ENCODE measurements around the gene SYNJ1. TPM values are rescaled to one million over a fixed set of nuclear protein-coding genes. Genes with fewer than 3 reads are reported as not detected.
A peak's percentile ranks its signal among the peaks of the same experiment; 100 is the strongest.
"Not testable (repeated sequence)": the region's sequence is repeated elsewhere in the genome, so short reads cannot be mapped to it uniquely, and the experiment has no call there.

Gene SYNJ1
- total RNA-seq, 1 experiment from 2014 or later: 7.8 TPM

- DNase-seq (ENCODE audit: low read depth): no peak
These were observed 7.7 kb upstream of the SYNJ1 start for GRCh38 chr21:32735524-32735923.

DNA sequence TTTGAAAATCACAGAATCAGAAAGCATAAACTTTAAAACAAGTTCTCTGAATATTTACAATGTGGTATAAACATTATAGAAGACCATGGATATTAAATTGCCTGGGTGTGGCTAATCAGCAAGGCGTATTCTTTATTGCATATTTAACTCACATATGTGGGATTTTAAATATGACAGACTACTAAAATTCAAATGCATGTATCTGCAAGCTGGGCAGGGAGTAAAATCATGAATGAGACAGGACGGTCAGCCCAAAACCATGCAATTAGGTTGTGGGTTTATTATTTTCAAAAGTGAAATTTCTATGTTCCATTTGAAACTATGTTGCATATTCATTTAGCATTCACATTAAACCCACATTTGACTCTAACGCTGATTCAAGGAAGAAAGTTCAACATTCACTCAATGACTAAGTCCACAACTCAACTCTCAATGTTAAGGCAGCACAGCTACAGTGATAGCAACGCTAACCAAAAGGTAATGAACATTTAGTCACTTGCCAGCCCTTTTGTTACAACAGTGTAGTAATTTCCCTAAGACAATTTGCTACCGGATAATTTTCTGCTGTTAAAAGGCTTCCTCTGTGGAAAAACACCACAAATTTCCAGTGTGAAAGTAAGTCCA lies 6.3 kb upstream of the SYNJ1 start:
- DNase-seq (ENCODE audit: low read depth): no peak

- DNase-seq (ENCODE audit: low read depth): no peak
These were observed 5.5 kb upstream of the SYNJ1 start for GRCh38 chr21:32733356-32733755.

- no peak for DNase-seq (ENCODE audit: low read depth)
These were observed 4.7 kb upstream of the SYNJ1 start for GRCh38 chr21:32732544-32732943.

DNA sequence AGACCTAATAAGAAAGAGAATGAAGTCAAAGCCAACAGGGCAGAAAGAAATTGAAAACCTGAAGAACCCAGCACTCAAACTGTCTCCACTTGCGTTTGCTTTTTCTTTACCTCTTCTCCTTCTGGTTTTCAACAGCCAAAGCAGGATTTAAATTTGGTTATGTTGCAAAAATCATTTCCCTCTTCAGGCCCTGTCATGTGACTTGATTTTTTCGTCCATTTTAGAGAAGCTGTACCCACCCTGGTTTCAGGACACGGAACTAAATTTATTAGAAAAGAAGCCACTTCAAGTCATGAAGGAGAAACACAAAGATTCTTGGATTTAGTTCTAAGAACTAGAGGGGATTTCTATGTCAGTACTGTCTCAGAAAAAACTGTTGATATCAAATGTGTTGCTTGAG lies 1.0 kb upstream of the SYNJ1 start:
- no peak for DNase-seq (ENCODE audit: low read depth)

- DNase-seq (ENCODE audit: low read depth): no peak
These were observed 635 bp upstream of the SYNJ1 start for GRCh38 chr21:32728456-32728839.

- peak; percentile 26 for DNase-seq (ENCODE audit: low read depth)
These were observed 750 bp downstream of the SYNJ1 start for GRCh38 chr21:32726839-32727686.

- DNase-seq (ENCODE audit: low read depth): no peak
These were observed 8.7 kb downstream of the SYNJ1 start for GRCh38 chr21:32719085-32719484.

DNA sequence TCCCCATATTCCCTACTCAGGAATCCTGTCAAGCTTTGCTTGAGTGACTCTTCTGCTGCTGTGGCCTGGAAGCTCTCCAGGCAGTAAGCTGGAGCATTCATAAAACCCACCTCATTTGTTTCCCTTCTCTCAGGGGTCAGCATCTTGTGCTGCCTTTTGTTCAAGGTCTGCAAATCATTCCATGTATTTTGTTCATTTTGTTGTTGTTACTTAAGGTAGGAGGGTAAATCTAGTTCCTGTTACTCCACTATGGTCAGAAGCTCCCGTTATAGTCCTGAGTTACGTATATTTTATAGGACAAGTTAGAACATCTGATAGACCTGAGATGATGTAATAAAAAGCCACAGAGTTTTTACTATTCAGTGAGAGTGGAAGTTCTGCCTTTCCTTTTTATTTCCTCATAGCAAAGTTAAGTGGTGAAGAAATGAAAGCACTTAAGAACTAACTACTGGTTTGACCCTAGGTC lies 9.9 kb downstream of the SYNJ1 start:
- no peak for DNase-seq (ENCODE audit: low read depth)

- DNase-seq (ENCODE audit: low read depth): no peak
These were observed 11.3 kb downstream of the SYNJ1 start for GRCh38 chr21:32716486-32716885.

DNA sequence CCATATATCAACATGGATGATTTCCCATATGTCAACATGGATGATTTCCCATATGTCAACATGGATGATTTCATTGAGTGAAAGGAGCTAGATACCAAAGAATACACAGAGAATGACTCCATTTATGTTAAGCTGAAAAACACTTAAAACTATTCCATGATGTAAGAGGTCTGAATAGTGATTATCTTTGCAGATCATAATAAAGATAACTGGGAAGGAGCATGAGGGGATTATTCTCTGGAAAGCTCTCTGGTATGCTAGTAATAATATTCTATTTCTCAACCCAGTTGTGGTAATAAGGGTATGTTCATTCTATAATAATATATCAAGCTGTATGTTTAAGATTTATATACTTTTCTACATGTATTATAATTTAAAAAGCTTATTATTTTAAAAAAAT lies 14.1 kb downstream of the SYNJ1 start:
- no peak for DNase-seq (ENCODE audit: low read depth)

GRCh38 chr21:32712641-32713040 lies 15.2 kb downstream of the SYNJ1 start:
- DNase-seq (ENCODE audit: low read depth): no peak

GRCh38 chr21:32712043-32712442 lies 15.8 kb downstream of the SYNJ1 start:
- DNase-seq (ENCODE audit: low read depth): no peak

- no peak for DNase-seq (ENCODE audit: low read depth)
These were observed 16.8 kb downstream of the SYNJ1 start for GRCh38 chr21:32710987-32711386.

GRCh38 chr21:32710069-32710784 lies 17.6 kb downstream of the SYNJ1 start:
- no peak for DNase-seq (ENCODE audit: low read depth)

DNA sequence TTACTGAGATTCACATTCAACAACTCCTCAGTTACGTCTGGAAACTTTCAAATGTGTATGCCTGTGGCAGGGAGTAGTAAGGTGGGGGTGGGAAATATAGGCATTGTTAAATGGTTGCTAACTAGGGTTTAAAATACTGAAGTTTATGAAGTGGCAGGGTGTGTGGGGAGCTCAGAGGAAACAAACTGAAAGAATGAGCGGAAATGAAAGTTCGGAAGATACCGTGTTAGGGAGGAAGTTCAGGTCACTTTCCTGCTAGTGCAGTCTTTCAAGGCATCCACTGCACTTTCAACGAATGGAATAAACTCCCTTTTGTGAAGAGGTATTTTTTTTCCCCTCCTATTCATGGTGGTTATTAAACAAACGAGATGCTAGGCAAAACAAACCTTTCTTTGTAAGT lies 19.7 kb downstream of the SYNJ1 start:
- no peak for DNase-seq (ENCODE audit: low read depth)

DNA sequence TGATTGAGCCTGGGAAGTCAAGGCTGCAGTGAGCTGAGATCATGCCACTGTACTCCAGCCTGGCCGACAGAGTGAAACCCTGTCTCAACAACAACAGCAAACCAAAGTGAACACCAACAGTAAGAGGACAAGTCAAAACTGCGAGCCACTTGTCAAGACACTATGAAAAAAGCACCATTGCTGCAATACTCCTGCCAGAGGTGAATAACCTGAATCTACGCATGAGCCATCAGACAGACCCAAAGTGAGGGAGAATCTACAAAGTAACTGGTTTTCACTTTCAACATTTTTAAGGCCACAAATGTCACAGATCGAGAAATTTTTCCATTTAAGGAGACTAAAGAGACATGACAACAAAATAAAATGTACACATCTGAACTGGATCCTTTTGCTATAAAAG lies 21.9 kb downstream of the SYNJ1 start:
- no peak for DNase-seq (ENCODE audit: low read depth)

DNA sequence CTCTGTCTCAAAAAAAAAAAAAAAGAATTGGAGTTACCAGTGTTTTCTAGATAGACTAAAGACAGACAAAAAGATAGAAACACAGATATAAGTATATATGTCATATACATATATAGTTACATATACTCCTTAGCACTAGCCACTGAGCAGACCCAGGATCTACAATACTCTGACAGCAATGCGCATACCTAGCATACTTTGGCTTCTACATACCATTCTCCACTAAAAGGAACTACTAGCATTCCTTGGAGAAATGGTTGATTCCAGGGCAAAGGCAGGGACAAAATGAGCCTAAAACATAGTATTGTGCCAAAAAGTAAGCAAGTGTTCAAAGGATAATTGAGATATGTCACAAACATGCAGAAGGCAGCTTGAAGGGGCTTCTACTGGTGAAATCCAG lies 22.7 kb downstream of the SYNJ1 start:
- DNase-seq (ENCODE audit: low read depth): no peak

DNA sequence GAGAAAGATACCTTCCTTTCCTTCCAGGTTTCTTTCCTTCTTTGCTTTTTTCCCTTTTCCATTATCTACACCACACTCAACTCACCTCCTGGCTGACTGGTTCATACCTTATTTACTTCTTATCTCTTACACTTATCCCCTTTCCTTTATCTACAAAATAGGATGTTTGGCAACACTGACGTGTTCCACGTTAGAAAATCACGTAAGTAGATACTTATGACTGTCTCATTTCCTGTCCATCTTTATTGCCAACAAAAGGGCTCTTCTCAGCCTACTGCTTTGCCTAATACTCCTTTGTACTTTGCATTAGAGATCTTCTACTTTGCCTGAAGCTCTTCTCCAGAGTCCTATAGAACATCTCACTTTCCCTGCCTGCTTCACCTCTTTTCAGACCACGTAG lies 25.1 kb downstream of the SYNJ1 start:
- DNase-seq (ENCODE audit: low read depth): peak; percentile 70

DNA sequence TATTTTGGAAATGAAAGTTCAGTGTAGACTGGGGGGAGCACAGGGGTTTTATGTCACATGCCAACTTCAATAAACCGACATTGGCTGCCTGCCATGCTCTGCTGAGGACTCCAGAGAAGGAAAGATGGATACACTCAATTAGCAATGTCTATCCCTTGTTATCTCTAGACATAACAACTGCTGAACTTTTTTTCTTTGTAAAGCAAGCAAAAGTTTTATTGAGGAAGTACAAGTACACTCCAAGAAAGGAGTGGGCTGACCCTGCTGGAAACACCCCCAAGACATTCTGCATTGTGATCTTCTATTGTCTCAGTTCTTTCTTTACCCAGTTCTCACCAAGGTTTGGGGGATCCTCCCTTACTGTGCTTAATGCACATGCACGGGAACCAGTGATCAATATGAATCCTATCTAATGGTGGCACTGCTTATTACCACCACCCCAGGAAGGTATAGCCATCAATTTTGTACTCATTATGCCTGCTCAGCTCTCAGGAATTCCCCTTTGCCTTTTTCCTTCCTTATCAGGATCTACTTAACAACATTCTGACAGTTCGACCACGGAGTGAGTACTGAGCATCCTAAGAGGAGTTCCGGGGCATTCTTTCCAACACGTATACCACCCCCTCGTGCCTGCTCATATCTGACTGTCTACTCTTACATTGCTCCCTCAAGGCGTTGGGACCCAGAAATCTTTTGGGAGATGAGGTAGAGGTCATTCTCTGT lies 28.7 kb downstream of the SYNJ1 start:
- no peak for DNase-seq (ENCODE audit: low read depth)

- DNase-seq (ENCODE audit: low read depth): no peak
These were observed 29.5 kb downstream of the SYNJ1 start for GRCh38 chr21:32698286-32698685.

GRCh38 chr21:32695482-32695881 lies 32.3 kb downstream of the SYNJ1 start:
- DNase-seq (ENCODE audit: low read depth): not testable (repeated sequence)

All from HT1080 (cell line).